ENCODE results near the gene SLC3A2. TPM values are rescaled to one million over a fixed set of nuclear protein-coding genes. Genes with fewer than 3 reads are reported as not detected.
A peak's percentile ranks its signal among the peaks of the same experiment; 100 is the strongest.

The SLC3A2 gene
- total RNA-seq, 1 donor from 2014 or later: 32.9 TPM

DNA sequence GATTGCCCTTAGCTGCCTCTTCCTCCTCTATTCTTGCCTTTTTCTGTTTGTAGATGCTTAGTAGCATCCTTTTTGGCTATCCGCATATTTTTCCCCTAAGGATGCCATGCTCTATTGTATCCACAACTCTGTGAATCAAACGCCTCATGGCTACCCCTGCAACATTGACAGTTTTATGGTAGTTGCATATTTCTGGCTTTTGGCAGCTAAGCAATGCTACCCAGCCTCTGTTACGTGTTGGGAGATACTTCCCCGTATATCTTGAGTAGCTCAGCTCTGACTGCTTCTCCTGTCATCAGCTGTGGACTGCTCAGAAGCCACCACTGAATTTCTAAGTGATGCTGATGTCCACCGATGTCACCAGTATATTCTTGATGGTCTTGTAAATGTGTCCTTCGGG, 15.1 kb upstream of the SLC3A2 start:
- no peak for ATAC-seq (ENCODE audit: poor library complexity)
- intact Hi-C loops (cut with DNase I): loop anchor here (10.0 kb wide), 1 partner anchor 471 kb away; no protein-coding TSS in a partner anchor
- DNase-seq: no peak

DNA sequence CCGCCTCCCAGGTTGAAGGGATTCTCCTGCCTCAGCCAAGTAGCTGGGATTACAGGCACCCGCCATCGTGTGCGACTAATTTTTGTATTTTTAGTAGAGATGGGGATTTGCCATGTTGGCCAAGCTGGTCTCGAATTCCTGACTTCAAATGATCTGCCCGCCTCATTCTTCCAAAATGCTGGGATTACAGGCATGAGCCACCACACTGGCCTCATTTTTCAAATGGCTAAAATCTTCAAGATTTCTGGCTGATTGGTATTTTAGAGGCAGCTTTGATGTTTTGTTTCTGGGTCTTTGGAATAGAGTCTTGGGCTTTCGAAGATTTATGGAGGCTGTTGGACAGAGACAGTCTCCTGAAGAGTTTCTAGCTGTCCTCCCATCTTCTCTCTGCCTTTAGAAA, 5.8 kb upstream of the SLC3A2 start:
- ATAC-seq (ENCODE audit: poor library complexity): no peak
- no peak for DNase-seq
- intact Hi-C loops (cut with DNase I): no loop called here

DNA sequence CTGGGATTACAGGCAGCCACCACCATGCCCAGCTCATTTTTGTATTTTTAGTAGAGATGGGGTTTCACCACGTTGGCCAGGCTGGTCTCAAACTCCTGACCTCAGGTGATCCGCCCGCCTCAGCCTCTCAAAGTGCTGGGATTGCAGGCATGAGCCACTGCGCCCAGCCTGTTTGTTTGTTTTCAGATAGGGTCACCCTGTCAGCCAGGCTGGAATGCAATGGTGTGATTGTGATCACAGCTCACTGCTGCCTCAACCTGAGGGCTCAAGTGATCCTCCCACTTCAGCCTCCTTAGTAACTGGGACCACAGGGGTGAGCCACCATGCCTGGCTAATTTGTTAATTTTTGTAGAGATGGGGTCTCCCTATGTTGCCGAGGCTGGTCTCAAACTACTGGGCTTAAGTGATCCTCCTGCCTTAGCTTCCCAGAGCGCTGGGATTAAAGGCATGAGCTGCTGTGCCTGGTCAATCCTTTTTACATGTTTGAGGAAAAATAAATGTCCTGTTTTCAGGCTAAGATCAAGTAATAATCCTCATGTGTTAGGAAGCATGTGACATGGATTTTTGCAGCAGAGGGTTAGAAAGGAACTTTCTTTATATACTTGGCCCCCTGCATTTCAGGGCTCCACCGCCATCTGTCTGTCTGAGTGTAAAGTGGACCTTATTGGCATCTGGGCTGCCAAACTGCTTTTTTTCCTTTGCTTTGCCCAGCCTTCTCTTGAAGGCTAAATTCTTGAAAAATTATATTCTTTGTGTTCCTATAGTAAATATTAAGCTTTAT, 4.8 kb upstream of the SLC3A2 start:
- intact Hi-C loops (cut with DNase I): no loop called here
- DNase-seq (no peak), ATAC-seq (ENCODE audit: poor library complexity) (no peak)

DNA sequence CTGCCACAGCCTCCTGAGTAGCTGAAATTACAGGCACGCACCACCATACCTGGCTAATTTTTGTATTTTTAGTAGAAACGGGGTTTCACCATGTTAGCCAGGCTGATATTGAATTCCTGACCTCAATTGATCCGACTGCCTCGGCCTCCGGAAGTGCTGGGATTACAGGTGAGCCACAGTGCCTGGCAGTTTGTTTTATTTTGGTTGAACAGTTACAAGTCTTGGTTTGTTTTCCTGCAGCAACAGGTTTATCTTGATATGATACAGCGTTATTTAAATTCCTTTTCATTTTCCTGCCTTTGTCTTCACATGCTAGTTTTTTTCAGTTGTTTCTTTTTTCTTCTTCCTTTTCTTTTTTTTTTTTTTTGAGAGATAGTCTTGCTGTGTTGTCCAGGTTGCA, 4.0 kb upstream of the SLC3A2 start:
- ATAC-seq (ENCODE audit: poor library complexity) (no peak), DNase-seq (no peak)
- intact Hi-C loops (cut with DNase I): no loop called here

DNA sequence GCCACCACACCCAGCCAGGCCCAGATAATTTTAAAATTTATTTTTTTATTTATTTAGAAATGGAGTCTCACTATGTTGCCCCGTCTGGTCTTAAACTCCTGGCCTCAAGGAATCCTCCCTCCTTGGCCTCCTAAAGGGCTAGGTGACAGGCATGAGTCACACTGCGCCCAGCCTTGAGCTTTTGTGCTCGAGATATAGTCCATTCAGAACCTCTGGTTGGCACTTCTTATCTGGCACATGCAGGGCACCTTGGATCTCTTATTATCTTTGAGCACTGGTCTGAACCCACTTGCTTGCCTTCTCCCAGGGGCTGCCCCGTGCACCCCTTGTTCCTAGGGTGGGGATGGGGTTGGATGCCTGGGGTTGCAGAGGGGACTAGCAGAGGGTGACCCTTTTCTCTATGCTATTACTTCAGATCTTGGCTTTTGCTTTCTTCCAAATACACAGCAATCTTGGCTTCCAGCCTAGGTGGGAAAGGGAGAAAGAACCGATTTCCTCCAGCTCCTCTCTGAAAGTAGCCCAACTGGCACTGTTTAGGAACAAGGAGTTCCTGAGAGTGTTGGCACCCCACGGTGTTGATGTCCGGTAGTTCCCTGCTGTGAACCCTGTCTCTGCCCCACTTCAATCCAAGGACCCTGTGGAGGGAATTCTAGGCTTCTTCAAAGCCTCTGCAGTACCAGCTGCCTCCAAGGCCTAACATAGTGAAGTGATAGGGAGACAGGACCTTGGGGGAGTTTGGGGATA, 1.3 kb upstream of the SLC3A2 start:
- ATAC-seq (ENCODE audit: poor library complexity) (no peak), DNase-seq (no peak)
- intact Hi-C loops (cut with DNase I): no loop called here

DNA sequence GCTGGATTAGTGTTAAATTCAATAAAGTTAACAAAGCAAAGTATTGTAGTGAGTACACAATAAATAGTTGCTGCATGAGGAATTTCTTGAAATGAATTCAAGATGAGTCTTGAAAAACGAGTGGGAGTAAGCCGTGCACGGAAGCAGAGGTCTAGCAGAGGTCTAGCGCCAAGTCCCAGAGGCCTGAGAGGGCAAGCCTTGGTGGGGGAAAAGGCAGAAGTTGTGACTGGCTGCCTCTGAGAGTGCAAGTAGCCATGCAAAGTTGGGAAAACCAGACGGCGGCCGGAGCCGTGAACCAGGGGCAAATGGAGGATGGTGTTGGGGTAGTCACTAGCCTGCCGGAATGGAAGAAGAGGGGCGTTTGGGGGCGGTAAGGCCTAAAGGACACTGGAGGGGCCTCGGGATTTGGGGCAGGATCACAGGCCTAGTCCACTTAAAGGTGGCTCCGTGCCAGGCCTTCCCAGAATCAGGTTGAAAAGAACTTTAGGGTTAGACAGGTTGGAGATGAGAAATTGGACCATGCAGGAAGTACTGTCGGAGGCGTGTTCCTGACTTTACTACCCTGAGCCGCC, 379 bp upstream of the SLC3A2 start:
- intact Hi-C loops (cut with DNase I): no loop called here
- peak; percentile 18 for ATAC-seq (ENCODE audit: poor library complexity)
- DNase-seq: no peak

DNA sequence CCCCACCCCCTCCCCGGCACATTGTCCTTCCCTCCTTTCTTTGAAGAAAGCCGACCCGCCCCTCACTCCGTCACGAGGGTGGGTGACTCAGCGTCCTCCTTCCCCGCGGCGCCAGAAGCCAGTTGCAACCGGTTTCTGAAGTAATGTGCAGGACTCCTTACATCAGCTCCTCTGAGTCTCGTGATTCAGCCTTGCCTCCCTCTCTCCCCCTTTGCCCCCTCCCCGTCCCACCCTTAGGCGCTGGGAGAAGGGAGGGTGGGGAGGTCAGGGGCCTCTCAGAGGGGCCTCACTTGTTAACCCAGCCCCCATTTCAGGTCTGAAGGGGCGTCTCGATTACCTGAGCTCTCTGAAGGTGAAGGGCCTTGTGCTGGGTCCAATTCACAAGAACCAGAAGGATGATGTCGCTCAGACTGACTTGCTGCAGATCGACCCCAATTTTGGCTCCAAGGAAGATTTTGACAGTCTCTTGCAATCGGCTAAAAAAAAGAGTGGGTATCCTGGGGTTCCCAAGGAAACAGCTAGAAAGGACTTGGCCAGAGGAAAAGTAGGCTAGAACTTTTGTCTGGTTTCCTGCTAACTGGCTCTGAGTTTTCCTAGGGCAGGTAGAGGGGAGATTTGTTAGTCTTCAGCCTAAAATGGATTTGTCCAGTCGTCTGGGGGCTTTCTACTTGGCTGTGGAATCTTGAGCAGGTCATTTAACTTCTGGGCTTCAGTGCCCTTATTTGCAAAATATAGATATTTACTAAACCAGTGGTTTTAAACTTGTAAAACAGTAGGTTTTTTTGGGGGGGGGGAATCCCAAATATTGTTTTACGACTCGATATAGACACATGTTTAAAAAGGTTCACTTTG, 1.1 kb downstream of the SLC3A2 start:
- intact Hi-C loops (cut with DNase I): no loop called here
- peak; percentile 94 for DNase-seq
- peak; percentile 69 for ATAC-seq (ENCODE audit: poor library complexity)

DNA sequence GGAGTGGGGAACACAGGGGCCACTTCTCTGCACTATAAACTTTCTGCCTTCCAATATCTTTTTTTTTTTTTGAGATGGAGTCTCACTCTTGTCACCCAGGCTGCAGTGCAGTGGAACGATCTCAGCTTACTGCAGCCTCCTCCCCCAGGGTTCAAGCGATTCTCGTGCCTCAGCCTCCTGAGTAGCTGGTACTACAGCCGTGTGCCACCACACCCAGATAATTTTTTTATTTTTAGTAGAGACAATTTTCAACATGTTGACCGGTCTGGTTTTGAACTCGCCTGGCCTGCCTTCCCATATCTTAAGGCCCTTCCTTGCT, 1.7 kb downstream of the SLC3A2 start:
- intact Hi-C loops (cut with DNase I): no loop called here
- ATAC-seq (ENCODE audit: poor library complexity) (no peak), DNase-seq (no peak)

DNA sequence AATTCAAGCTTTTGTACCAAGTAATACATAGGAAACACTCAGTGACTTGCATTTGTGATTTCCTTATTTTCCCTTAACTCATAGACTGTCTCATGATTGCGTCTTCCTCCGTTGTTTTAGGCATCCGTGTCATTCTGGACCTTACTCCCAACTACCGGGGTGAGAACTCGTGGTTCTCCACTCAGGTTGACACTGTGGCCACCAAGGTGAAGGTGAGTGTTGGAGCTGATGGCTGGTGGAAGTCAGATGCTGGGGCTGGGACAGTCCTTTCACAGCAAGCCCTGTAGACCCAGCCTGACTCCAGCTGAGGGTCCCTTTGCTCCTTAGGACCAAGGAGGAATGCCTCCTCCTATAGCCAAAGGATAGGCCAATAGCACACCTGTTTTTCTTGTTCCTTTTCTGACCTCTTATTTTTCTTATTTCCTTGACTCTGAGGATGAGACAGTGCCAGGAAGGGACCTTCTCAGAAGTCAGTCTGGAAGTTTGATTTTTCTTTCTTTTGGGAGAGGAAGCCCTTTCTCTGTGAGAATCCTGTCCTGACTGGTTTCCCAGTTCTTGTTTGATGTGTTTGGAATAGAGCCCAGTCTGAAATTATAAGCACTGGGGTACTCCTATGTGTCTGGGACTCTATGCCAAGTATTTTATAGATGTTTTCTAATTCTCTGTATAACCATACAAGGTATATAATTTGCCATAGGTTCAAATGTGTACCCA, 2.2 kb downstream of the SLC3A2 start:
- intact Hi-C loops (cut with DNase I): no loop called here
- DNase-seq (no peak), ATAC-seq (ENCODE audit: poor library complexity) (no peak)

DNA sequence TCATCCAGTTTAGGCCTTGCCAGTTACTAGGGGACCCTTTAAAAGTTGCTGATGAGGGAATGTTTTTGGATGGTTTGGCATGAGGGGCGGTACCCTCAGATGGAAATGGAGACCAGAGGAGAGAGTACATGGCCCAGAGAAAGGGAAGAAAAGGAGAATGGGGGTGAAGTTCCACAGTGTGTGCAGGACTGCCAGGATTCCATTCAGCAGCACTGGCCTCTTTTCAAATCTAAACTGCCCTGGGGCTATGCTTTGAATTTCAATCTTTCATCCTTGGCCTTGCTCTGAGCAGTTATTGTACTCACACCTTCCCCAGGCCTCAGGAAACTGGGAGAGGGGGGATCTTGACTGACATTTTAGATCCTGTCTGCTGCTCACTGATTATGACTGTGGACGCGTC, 3.0 kb downstream of the SLC3A2 start:
- intact Hi-C loops (cut with DNase I): no loop called here
- DNase-seq: no peak
- ATAC-seq (ENCODE audit: poor library complexity): no peak

DNA sequence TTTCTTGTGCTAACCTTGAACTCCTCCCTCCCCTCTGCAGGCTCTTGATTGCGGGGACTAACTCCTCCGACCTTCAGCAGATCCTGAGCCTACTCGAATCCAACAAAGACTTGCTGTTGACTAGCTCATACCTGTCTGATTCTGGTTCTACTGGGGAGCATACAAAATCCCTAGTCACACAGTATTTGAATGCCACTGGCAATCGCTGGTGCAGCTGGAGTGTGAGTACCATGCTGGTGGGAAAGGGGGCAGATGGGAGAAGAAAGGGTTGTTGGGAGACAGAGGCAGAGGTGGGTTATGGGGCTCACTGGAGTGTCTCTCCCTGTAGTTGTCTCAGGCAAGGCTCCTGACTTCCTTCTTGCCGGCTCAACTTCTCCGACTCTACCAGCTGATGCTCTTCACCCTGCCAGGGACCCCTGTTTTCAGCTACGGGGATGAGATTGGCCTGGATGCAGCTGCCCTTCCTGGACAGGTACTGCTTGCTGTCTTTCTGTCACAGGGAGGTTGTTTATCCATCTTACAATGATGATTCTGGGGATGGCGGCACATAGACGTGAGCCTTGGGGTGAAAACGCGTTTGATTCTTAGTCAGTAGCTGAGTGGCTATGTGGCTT, 4.5 kb downstream of the SLC3A2 start:
- intact Hi-C loops (cut with DNase I): no loop called here
- no peak for DNase-seq
- ATAC-seq (ENCODE audit: poor library complexity): no peak

DNA sequence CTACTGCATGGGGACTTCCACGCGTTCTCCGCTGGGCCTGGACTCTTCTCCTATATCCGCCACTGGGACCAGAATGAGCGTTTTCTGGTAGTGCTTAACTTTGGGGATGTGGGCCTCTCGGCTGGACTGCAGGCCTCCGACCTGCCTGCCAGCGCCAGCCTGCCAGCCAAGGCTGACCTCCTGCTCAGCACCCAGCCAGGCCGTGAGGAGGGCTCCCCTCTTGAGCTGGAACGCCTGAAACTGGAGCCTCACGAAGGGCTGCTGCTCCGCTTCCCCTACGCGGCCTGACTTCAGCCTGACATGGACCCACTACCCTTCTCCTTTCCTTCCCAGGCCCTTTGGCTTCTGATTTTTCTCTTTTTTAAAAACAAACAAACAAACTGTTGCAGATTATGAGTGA, 7.7 kb downstream of the SLC3A2 start:
- intact Hi-C loops (cut with DNase I): no loop called here
- DNase-seq (no peak), ATAC-seq (ENCODE audit: poor library complexity) (no peak)

DNA sequence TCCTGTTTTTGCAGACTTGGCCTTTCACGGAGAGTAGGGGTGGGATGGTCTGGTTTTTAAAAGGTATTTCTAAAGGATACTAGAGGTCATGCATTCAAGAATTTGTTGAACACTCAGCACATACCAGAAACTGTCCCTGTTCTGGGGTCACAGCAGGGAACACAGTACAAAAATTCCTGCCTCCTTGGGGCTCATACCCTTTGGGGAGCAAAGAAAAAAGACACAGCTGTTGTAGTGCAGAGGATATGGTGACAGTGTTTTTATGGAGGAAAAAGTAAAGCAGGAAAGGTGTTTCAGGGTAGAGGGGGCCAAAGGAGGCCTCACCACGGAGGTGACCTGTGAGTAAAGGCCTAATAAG, 8.4 kb downstream of the SLC3A2 start:
- ATAC-seq (ENCODE audit: poor library complexity): no peak

DNA sequence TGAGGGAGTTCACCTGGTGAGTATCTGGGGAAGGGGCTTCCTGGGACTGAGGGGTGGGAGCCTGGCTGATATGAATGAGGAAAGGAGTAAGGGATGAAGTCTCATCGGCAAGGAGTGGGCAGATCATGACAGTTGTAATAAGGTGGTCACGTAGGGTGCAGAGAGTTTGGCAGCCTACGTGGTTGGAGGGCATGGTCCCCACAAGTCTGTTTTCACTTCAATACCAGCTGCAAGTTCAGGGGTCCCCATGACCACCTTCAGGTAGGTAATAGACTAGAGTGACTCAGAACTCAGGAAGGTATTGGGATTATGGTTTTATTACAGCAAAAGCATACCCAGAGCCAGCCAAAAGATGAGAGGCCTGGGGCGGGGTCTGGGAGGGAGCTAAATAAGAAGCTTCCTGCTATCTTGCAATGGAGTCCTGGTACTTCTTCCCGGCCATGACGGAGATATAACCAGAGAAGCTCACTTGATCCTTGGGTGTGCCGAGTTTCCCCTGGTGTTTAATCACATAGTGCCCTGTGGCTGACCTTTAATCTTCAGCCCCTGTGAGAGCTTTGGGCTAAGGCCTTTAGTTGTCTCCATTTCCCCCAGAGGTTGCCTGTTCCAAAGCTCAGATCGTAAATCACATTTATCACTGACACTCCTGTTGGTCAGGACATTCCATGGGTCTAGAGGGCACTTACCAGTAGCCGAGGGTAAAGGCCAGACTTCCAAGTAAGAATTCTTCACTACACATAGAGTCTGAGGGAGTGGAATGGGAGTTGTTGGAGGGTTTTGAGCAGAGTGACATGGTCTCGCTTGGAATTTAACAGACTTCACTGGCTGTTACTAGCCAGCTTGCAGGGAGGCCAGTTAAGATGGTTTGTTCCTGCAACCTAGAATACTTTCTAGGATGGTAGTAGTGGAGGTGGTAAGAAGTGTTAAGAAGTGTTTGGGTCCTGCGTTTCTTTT, 9.1 kb downstream of the SLC3A2 start:
- intact Hi-C loops (cut with DNase I): no loop called here
- DNase-seq (no peak), ATAC-seq (ENCODE audit: poor library complexity) (no peak)

More for the DNA sequence above, 8.4 kb downstream of the SLC3A2 start:
- intact Hi-C loops (cut with DNase I): no loop called here
- no peak for DNase-seq

DNA sequence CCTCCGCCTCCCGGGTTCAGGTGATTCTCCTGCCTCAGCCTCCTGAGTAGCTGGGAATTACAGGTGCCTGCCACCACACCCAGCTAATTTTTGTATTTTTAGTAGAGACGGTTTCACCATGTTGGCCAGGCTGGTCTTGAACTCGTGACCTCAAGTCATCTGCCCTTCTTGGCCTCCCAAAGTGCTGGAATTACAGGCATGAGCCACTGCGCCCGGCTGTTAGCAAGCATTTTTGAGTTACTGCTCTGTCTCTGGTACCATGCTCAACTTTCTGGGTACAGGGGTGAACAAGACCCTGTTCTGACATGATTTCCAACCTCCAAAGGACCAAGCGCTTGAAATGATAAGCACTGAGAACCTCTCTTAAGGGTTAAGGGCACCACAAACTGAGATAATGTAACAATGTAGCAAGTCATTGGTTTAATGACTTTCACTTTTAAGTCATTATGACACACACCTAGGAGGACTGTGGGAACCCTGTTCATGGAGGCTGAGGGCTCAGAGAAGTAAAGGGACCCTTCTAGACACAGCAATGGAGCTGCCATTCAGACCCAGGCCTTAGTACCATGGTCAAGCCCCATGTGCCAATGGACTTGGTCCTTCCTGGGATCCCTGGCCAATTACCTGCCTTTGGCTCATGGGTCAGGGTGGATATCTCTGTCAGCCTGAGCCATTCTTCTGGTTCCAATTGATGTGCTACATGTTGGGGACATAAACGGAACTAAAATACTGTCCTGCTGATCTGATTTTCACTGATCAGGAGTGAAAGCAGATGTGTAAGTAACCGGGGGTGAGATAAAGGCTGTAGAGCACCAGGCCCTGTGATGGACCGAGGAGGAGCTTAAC, 11.6 kb downstream of the SLC3A2 start:
- intact Hi-C loops (cut with DNase I): no loop called here
- no peak for DNase-seq
- ATAC-seq (ENCODE audit: poor library complexity): no peak

DNA sequence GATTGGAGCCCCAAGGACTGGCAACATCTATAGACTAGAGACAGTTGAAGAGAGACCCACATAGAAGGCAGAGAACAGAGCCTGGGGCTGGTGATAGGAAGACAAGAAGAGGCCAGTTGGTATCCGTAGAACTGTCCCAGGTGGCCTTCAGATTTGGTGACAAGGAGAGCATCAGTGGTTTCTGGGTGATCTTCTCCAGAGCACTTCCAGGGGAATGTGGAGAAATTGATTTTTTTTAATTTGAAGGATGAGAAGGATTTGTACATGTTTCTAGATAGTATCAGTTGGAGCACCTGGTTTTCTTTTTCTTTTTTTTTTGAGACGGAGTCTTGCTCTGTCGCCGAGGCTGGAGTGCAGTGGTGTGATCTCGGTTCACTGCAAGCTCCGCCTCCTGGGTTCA, 14.8 kb downstream of the SLC3A2 start:
- intact Hi-C loops (cut with DNase I): no loop called here
- ATAC-seq (ENCODE audit: poor library complexity) (no peak), DNase-seq (no peak)

All from Right ventricle myocardium superior (tissue), 1 donor.